ENCODE data around the gene ZNF397.

- TF ChIP-seq CTCF (IDR thresholded peaks at IDR 0.05; ENCODE audit: low read depth, low read length) (no peak), EZH2phosphoT487 (IDR thresholded peaks at IDR 0.05; ENCODE audit: low read depth) (no peak)
Measured at GRCh38 chr18:35303610-35304009, 62.8 kb downstream of the ZNF397 start.
